H1 (cell line): ENCODE data around the gene LRG1. TPM values are rescaled to one million over a fixed set of nuclear protein-coding genes. Genes with fewer than 3 reads are reported as not detected.

Experiments used
- CBX8 ChIP-seq: fragments of 300-800, 300-1000 bp; sonication (generic); IDR thresholded peaks from 2 replicates; pipeline ENCODE4 v1.7.1; 2016; ENCODE audit warnings: low read depth, low read length, borderline replicate concordance
- CEBPB ChIP-seq: IDR thresholded peaks from 2 replicates; pipeline ENCODE4 v1.6.1; 2012; ENCODE audit warnings: low read depth, low read length
- POU5F1 ChIP-seq: IDR thresholded peaks from 2 replicates; pipeline ENCODE4 v1.6.1; 2011; ENCODE audit warnings: low read depth, mild to moderate bottlenecking, low read length, moderate library complexity
- TCF12 ChIP-seq: IDR thresholded peaks from 2 replicates; pipeline ENCODE4 v1.6.1; 2011; ENCODE audit warnings: low read depth, mild to moderate bottlenecking, low read length
- YY1 ChIP-seq: IDR thresholded peaks from 2 replicates; pipeline ENCODE4 v1.6.1; 2011; ENCODE audit warnings: low read depth, mild to moderate bottlenecking, low read length
- polyA plus RNA-seq, 7 experiments: library from polyadenylated mRNA; depleted of rRNA in 3 of 7; stranded (reverse) in 5 of 7; unstranded in 2 of 7; fragments of >200 nt in 5 of 7; fragments of 200-250 nt in 2 of 7; gene quantifications; 1 replicate in 5 of 7; 2 replicates in 1 of 7; 4 replicates in 1 of 7; pipeline versions ENCODE4 v1.2.1 to v1.2.3, GENCODE V29; 2011 to 2013; ENCODE audit warnings: missing spikeins in 2 of 7, mixed read lengths in 2 of 7
- total RNA-seq: library from RNA; stranded (reverse); fragmentation: NEBNext Ultra II Directional; extraction: Animal tissue kit (Norgen Biotek cat#: 25700); gene quantifications from 2 replicates; pipeline ENCODE4 v1.2.1, GENCODE V29; 2021
- TF ChIP-seq, protein P1 (sequence below): IDR thresholded peaks from 2 replicates; pipeline ENCODE4 v1.6.1; 2011; ENCODE audit warnings: low read length, improper control_type of control experiment

LRG1 gene
- total and polyA plus RNA-seq, 2 of the 8 experiments (the other 6 are each of a cell fraction or from before 2014, with no cell fraction given) = 0.48 to 0.79 TPM

DNA sequence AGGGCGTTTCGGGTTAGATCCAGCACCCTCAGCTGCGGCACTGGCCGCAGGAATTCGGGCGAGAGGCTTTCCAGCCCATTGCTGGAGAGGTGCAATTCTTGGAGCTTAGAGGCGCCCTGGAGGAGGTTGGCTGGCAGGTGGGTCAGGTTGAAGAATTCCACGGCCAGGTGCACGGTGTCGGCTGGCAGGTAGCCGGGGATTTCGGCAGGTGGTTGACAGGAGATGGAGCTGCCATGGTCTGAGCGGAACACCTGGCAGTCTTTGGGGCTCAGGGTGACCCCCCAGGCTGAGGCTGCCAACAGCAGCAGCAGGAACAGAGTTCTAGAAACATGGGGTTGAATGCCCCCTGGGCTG lies 1.3 kb downstream of the LRG1 start (continued):
- TF ChIP-seq TCF12 = no peak
- TF ChIP-seq, protein P1, sequence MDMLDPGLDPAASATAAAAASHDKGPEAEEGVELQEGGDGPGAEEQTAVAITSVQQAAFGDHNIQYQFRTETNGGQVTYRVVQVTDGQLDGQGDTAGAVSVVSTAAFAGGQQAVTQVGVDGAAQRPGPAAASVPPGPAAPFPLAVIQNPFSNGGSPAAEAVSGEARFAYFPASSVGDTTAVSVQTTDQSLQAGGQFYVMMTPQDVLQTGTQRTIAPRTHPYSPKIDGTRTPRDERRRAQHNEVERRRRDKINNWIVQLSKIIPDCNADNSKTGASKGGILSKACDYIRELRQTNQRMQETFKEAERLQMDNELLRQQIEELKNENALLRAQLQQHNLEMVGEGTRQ = no peak
- no peak for TF ChIP-seq YY1
- no peak for TF ChIP-seq POU5F1
- TF ChIP-seq CEBPB = no peak
- no peak for TF ChIP-seq CBX8
